GM12875 (cell line): ENCODE results near the gene BLOC1S1.

Experiments used
- H3K4me3 ChIP-seq: one replicate; pipeline ENCODE4 v1.5.1; 2011; ENCODE audit warnings: low read depth, low read length, control low read depth
- TF ChIP-seq, protein P1 (sequence below): IDR thresholded peaks from 2 replicates; pipeline ENCODE4 v1.5.1; 2011; ENCODE audit warnings: low read depth, mild to moderate bottlenecking, control low read depth, inconsistent platforms, low read length, moderate library complexity, borderline replicate concordance; ENCODE audit not compliant: insufficient read depth

BLOC1S1 gene

DNA sequence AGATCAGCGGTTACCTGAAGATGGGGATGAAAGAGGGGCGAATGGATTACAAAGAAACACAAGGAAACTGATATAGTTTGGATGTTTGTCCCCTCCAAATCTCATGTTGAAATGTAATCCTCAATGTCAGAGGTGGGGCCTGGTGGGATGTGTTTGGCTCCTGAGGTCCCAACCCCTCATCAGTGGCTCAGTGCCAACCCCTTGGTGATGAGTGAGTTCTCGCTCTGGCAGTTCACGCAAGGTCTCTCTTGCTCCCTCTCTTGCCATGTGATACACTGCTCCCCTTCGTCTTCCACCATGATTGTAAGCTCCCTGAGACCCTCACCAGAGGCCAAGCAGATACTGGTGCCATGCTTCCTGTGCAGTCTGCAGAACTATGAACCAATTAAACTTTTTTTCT lies 36.2 kb upstream of the BLOC1S1 start:
- TF ChIP-seq, protein P1, sequence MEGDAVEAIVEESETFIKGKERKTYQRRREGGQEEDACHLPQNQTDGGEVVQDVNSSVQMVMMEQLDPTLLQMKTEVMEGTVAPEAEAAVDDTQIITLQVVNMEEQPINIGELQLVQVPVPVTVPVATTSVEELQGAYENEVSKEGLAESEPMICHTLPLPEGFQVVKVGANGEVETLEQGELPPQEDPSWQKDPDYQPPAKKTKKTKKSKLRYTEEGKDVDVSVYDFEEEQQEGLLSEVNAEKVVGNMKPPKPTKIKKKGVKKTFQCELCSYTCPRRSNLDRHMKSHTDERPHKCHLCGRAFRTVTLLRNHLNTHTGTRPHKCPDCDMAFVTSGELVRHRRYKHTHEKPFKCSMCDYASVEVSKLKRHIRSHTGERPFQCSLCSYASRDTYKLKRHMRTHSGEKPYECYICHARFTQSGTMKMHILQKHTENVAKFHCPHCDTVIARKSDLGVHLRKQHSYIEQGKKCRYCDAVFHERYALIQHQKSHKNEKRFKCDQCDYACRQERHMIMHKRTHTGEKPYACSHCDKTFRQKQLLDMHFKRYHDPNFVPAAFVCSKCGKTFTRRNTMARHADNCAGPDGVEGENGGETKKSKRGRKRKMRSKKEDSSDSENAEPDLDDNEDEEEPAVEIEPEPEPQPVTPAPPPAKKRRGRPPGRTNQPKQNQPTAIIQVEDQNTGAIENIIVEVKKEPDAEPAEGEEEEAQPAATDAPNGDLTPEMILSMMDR = no peak

DNA sequence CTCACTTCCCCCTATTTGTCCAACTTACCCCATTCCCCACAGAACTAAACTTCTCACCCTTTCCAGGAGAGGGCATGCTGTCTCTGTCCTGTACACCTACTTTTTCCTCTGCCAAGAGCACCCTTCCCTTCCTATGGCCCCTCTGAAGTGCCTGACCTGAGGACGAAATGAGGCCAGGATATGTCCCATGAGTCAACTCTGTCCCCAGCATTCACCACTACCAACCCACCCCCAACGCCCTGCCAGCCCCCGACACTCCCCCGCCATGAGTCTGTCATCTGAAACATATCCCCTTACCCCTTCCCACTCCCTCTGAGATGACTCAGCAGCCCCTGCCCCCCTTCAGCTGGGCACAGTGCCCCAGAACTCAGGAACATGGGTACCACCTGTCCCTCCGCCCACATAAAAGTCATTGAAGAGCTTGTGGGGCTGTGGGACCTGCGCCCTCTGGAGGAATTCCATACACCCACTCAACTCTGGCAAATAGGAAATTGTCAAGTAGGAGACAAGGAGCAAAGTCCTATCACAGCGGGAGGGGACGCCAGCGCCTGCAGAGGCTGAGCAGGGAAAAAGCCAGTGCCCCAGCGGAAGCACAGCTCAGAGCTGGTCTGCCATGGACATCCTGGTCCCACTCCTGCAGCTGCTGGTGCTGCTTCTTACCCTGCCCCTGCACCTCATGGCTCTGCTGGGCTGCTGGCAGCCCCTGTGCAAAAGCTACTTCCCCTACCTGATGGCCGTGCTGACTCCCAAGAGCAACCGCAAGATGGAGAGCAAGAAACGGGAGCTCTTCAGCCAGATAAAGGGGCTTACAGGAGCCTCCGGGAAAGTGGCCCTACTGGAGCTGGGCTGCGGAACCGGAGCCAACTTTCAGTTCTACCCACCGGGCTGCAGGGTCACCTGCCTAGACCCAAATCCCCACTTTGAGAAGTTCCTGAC lies 34.4 kb upstream of the BLOC1S1 start:
- TF ChIP-seq, protein P1 = 0 out of 2 replicates have a peak, but pooled peaks have one; percentile 24

More for the DNA sequence above, 36.2 kb upstream of the BLOC1S1 start:
- H3K4me3 ChIP-seq = no peak overlapping the region

DNA sequence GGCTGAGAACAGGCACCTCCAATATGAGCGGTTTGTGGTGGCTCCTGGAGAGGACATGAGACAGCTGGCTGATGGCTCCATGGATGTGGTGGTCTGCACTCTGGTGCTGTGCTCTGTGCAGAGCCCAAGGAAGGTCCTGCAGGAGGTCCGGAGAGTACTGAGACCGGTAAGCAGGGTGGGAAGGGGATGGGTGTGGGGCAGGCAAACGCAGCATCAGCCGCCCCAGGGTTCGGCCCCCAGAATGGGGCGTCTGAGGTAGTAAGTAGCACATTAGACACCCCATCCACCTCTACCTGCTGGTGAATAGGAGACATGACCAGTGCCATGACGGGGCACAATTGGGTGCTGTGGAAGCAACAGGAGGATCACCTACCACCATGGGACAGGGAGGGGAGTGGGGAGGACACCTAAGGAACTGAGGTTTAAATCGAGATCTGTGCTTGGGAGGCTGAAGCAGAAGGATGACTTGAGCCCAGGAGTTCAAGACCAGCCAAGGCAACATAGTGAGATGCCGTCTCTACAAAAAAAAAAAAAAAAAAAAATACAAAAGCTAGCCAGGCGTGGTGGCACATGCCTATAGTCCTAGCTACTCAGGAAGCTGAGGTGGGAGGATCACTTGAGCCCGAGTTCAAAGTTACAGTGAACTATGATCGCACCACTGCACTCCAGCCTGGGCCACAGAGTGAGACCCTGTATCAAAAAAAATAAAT lies 33.6 kb upstream of the BLOC1S1 start:
- TF ChIP-seq, protein P1 = no peak
- H3K4me3 ChIP-seq = no peak overlapping the region

More for the DNA sequence above, 34.4 kb upstream of the BLOC1S1 start:
- no peak overlapping the region for H3K4me3 ChIP-seq

DNA sequence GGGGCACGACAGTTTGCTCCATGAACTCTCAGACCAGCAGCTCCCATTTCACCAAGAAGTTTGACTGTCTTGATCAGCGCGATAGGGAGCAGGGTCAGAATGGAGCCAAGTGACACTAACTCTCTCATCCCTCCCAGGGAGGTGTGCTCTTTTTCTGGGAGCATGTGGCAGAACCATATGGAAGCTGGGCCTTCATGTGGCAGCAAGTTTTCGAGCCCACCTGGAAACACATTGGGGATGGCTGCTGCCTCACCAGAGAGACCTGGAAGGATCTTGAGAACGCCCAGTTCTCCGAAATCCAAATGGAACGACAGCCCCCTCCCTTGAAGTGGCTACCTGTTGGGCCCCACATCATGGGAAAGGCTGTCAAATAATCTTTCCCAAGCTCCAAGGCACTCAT lies 32.2 kb upstream of the BLOC1S1 start:
- TF ChIP-seq, protein P1 = no peak
- H3K4me3 ChIP-seq = no peak overlapping the region

DNA sequence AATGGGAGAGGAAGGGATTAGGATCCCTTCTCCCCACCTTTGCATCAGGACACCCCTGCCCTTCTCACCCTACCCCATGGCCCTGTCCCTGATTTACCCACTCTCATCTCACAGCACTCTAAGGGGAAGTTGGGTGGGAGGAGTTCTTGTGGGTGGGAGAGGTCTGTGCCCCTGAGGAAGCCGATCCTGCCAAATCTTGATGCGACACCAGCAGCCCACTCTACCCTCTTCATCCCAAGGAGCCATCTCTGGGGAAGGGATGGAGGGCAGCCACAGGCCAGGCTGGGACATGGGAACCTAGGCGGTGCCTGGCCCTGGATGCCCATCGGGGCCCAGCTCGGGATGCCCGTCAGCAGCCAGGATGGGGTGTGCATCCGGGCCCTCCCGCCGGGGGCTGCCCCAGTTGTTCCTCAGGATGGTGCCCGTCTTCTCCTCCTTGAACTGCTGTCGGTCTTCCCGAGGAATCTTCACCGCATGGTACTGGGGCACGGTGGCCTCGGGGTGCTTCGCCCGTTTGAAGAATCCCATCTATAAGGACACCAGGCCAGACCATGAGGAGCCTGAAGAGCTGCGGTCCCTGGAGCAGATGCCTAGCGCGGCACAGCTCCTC lies 31.0 kb upstream of the BLOC1S1 start:
- H3K4me3 ChIP-seq = no peak overlapping the region
- TF ChIP-seq, protein P1 = no peak

DNA sequence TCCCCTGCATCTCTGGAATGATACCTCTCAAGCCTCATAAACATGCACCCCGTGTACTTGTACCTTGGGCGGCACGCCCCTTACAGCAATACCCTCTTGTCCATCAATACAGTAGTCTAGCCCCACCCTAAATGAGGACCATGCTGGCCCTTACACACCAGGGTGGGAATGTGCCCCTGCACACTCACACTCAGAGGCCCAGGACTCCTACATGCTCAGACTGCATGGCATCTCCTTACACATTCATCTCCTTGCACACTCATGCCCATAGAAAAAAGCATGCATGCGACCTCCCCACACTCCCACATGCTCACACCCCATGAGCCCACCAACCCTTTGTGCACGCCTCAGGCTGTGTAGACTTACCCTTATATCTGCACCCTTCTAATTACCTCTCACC lies 30.2 kb upstream of the BLOC1S1 start:
- no peak overlapping the region for H3K4me3 ChIP-seq
- TF ChIP-seq, protein P1 = no peak
